GM21576 (cell line): Measurements from ENCODE around the gene HCLS1.

Experiments
- ATAC-seq: cut with Tn5 transposase; IDR thresholded peaks from one replicate; pipeline ENCODE4 v1.9.1; 2021; ENCODE audit warnings: mild to moderate bottlenecking, moderate library complexity; ENCODE audit not compliant: unreplicated experiment

HCLS1 gene

DNA sequence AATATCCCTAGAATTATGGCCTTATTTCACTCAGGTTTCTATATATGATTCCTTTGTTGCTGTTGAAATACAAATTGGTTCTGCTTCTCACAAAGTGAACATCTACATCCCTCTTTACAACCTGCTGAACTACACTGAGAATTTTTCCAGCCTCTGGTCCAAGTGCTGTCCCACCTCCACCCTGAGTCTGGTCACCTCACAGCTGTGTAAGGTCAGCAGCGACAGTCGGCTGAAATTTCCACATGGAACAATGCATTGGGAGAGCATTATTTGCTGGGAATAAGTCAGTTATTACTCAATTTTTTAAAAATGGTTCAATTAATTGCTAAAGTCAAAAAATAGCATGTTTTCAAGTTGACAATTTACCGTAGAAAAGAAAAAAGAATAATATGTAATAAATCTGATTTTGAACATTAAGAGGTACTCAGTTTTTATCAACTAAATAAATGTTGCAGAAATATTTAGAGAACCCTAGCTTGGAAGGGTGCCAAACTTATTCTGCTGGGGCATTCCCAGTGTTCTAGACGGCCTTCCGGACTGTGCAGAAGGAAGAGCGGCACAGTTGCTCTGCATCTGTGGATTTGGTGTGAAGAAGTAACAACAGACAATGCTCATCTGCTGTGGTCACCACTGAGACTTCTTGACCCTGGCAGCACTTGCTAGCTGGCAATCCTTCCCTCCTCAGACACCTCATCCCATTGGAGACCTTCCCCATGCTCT lies 1.8 kb downstream of the HCLS1 start:
- no peak for ATAC-seq

DNA sequence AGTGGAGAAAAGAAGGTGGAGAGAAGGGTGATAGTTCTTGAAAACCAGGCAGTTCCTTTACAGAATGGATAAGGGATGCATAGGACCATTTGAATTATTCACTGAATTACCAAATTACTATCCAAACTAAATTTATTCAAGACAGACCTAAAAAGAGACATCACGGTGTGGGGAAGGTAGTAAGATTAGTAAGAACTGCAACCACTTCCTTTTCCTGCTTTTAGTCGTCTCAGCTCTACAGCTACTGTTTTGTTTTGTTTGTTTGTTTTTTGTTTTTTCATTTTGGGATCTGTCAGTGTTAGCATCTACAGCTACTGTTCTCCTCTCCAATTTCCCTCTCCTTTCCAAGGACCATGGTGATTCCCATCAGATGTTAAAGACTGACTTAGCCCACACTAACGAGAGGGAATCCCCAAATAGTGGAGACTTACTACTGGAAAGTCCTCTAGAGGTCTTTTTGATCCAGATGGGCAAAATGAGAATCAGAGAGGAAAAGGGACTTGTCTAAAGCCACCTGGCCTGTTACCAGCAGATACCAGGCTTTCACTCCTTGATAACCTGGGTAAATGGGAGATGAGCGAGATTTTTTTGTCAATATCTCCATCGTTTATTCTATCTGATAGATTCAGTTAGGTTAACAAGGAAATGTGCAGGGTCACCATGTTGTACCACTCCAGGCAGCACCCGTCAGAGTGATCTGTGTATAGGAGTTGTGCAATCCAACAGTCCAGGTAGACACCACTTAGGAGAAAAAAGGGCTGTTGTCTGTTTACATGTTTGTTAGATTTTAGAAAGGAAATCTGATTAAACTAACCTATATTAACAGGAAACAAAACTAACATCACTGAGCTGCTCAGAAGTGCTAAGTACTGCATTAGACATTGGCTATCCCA lies 6.0 kb downstream of the HCLS1 start:
- ATAC-seq = peak; percentile 61

DNA sequence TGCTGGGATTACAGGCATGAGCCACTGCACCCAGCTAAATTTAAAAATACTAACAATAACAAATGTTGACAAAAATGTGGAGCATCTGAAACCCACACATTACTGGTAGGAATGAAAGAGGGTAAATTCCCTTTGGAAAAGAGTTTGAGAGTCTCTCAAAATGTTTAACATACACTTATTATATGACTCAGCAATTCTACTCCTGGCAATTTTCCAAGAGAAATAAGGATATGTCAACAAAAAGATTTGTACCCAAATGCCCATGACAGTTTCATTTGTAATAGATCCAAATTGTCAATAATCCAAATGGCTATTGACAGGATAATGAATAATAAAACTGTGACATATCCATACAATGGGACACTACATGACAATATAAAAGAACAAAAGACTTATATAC lies 9.0 kb downstream of the HCLS1 start:
- ATAC-seq = no peak

DNA sequence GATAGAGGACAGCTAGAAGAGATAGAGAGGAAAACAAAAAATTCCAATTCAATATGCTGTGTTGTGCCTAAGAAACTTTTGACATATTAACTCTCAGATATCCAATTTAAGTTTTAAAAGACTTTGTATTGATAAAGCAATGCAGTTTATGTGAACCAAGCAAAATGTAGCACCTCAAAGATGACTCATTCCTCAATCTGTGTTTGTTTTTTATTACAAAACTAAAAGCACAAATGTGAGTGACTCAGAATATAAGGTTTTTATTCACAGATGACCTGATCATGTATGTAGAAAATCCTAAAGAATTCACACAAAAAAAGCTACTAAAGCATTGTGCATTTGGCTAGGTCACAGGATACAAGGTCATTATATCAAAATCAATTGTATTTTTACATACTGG lies 11.1 kb downstream of the HCLS1 start:
- no peak for ATAC-seq

DNA sequence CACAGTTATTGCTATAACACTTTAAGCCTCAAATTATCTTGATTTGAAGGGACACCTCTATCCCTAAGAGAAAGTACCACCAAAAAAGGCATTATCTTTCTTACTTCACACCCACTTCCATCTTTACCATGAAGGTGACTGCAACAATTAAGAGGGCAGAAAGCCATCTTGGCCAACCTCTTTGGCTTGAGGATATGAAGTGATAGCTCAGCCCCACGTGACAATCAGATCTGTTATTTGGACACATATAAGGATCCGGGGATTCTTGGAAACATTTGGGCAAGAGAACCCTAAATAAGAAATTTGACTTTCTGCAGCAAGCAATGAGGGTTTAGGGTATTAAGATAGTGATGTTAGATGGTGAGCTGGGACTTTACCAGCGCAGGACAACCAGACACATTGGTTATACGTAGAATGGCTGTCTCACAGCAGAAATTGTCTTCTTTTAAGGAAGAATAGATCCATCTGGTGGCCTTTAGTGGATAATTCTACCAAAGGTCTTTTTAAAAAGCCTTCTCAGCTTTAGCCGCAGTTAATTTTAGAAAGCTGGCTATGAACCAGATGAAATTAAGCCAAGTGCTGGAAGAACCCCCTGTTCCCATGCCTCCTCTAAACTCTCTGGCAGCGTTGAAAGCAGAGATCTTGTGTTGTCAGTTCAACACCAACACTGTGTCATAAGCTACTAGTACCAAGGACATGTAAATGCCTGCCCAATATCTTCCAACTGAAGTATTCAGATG lies 12.3 kb downstream of the HCLS1 start:
- ATAC-seq = no peak

DNA sequence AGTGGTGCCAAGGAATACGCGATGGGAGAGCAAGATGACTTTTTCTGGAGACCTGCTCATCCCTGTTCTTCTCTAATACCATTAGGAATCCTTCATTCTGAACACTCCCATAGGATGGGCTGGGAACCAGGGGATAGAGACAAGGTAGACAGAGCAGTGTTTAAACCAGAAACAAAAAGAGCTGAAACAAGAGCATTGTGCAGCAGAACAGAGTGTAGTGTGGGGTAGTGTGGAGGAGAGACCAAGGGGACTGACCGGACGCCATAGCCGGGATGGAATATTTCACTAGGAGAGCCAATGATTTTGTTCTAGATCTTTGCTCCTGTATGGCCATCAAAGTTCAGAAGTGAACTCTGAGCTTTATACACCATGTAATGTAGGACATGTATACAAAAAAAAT lies 15.6 kb downstream of the HCLS1 start:
- ATAC-seq = no peak

DNA sequence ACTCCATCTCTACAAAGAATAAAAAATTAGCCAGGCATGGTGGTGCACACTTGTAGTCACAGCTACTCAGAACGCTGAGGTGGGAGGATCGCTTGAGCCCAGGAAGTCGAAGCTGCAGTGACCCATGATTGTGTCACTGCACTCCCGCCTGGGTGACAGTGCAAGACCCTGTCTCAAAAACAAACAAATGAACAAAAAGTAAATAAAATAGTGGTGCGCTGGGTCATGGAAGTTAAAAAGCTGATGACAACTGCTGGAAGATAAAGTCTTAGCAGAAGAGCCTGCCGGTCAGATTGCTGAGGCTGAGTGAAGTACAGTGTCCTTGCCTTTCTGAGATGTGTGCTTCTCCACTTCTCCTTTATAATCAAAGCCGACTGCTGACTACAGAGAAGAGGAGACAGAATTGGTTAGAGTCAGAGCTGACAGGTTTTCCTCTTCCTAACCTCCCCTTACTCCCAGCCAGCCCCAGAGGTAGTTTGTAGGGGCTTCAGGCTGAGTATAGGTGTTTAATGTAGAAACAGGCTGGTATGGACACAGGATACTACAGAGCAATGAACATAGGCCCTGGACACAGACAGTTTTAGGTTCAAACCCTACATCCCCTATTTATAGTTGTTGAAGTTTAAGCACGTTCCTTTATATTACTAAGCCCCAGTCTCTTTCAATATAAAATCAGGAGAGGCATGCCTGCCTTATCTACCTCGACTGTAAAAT lies 17.9 kb downstream of the HCLS1 start:
- no peak for ATAC-seq

DNA sequence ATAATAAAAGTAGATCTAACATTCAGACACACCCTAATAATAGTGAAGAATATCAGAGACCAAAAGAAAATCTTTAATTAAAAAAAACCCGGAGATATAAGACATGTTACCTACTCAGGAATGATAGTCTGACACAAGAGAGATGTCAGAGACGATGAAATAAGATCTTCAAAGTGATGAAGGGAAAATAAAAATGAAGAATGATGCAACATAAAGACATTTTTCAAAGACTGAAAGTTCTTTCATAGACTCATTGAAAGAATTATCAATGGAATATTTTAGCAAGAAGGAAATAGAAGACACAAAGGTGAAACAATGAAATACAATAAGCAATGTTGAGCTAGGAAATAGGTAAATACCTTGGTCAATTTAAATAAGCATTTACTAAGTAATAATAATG lies 19.6 kb downstream of the HCLS1 start:
- ATAC-seq = no peak

DNA sequence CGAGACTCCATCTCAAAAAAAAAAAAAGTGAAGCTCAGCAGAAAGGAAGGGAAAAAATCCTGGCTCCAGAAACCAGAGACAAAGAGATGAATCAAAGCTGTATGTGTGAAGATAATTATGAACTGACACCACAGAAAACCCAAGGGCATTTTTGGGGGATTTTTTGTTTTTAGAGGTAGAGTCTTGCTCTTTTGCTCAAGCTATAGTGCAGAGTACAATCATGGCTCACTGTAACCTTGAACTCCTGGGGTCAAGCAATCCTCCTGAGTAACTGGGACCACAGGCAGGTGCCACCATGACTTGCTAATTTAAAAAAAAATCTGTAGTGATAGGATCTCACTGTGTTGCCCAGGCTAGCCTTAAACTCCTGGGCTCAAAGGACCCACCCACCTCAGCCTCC lies 22.8 kb downstream of the HCLS1 start:
- ATAC-seq = no peak

DNA sequence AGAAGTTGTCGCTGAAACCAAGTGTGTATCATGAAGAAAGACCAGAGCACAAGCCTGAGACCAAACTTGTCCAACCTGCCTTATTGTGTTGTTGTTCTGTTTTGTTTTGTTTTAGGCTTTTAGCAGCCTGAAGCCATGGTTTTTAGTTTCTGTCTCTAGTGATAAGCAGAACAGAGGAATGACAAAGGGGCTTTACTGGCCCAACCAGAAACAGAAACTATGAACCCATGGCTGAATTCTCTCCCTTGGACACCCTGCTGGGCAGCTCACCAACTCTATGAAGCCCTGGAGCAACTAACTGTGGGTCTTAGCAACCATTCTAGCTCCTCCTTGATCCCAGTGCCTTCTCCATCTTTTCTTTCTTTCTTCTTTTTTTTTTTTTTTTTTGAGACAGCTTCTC lies 30.3 kb downstream of the HCLS1 start:
- no peak for ATAC-seq

DNA sequence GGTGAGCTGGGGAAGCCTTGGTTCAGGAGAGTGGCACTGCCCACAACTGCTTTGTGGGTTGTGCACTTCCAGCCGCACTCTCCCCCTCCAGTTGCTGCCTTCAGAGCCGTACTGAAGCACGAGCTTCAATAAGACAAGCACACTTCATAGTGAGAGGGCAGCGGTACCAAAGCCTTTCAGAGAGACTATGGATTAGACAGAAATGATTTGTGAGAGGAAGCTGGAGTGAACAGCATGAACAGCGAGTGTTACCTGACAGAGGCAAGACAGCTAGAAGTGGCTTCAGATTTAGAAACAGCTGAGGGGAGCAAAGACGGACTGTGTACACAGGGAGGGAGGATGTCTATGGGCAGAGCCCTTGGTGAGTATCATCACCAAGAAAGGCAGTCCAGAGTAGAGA lies 31.1 kb downstream of the HCLS1 start:
- no peak for ATAC-seq

DNA sequence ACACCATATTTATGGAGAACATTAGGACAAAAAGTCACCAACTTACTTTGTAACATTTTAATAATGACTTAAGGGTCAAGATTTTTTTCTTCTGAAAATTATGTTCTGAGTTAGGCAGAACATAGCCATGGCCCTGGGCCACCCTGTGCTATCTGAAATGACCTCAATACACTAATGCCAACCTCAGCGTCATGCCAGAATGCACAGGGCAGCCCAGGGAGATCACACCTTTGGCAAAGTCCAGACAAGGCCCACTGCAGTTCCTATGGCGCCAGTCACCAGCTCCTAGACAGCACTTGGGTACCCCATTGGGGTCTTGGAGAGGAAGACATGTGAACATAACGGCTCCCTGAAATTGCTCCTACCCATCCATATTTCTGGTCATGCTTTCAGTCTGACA lies 33.1 kb downstream of the HCLS1 start:
- ATAC-seq = no peak

DNA sequence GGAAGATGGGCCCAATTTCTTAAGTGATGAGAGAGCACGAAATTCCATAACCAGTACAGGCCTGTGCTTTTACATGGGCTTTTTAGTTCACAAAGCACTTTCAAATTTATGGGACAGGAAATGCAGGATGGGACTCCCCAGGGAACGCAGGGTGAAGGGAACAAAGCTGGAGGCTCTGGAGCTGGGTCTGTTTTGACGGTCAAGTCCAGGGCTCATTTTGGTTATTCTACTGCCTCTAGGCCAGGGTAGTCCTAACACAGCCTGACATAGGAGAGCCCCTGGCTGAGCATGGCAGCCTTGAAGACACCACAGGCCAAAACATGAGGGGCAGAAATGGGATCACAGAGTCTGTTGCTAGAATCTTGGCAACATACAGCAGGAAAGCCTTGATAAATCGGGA lies 33.5 kb downstream of the HCLS1 start:
- no peak for ATAC-seq

DNA sequence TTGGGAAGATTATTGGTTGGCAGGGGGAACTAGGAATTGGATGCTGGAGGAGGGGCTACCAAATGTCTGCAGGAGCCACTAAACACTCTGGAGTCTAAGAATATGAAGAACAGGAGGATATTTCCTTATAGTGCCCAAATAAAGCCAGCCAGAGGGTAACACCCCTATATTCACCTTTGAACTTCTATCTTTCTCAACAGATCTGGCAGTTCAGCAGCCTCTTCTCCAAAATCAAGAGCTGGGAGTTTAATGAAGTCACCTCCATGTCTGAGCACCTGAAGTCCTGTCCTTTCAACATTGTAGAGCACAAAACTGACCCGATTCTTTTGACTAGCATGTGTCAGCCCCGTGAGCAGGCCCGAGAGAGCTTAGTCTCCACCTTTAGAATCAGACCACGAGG lies 34.2 kb downstream of the HCLS1 start:
- ATAC-seq = no peak

DNA sequence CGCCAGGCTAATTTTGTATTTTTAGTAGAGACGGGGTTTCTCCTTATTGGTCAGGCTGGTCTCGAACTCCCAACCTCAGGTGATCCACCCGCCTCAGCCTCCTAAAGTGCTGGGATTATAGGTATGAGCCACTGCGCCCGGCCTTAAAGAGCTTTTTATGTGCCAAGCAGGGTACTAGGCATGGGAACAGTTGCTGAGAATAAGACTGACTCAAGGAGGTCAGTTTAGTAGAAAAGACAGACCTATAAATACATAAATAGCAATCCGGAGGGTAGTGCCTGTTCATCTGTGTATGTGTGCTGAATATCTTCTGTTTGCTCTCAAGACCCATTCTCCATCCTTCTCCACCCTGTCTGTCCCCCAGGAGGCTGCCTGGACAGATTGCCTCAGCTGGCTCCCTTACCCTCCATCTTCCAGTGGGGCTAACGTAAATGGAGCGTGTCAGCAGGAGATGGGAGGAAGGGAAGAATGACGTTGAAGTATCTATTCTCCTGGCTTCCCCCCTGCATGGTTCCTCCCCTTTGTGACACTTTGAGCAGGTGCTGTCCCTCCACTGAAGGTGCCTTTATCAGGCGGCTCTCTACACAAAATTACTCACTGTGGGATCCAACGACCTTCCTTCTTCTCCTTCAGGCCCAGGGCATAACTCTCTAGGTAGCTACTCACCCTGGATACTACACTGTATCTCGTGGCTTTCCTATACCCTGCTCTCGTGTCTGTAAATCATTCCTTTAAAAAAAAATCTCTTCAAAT lies 36.4 kb downstream of the HCLS1 start:
- ATAC-seq = no peak

DNA sequence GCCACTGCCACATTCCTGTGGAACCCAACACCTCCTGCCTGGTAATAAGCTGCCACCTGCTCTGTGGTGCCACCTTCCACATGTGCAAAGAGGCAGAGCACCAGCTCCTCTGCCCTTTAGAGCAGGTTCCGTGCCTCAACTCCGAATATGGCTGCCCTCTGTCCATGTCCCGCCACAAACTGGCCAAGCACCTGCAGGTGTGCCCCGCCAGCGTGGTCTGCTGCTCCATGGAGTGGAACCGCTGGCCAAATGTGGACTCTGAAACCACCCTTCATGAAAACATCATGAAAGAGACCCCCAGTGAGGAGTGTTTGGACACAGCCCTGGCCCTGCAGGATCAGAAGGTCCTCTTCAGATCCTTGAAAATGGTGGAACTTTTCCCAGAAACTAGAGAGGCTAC lies 39.2 kb downstream of the HCLS1 start:
- no peak for ATAC-seq

DNA sequence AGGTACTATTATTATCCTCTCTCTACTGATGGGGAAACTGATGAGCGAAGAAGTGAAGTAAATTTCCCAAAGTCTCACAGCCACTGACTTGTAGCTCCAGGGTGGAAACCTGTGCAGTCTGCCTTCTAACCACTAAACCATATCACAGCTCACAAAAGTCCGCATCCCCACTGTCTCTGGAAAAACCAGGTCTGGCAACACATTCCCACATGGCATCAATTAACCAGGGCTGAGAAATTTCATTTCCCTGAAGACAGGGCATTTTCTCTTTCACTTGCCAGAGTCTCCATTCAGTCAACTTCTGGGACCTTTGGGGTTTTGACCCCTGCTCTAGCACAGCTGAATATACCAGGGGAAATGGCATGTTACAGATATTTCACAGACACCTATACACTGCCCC lies 41.0 kb downstream of the HCLS1 start:
- ATAC-seq = no peak

DNA sequence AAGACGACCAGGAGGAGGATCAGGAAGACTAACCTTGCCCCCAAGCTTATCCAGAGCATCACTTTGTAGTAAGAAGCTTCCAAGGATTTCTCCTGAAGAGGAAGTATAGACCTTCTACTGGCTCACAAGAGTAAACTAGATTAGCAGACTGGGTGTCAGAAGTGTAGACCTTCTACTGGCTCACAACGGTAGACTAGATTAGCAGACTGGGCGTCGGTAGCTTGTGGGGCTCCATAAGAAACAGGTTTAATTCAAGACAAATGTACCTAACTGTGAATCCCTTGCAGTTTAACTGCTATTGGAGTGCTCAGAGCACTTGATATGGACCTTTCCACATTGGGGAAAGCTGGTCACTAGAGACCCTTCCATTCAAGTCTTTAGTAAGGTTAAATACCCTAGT lies 54.6 kb downstream of the HCLS1 start:
- no peak for ATAC-seq

DNA sequence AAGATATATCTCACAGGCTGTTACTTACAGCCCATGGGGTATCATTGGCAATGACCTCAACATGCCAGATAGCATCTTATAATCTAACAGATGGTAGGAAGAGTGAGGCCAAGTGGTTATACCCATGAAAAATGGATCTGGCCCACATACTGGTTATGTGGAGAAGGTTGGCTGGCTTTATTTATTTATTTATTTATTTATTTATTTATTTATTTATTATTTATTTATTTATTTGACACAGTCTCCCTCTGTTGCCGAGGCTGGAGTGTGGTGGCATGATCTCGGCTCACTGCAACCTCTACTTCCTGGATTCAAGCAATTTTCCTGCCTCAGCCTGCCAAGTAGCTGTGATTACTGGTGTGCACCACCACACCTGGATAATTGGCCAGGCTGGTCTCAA lies 55.9 kb downstream of the HCLS1 start:
- ATAC-seq = no peak

DNA sequence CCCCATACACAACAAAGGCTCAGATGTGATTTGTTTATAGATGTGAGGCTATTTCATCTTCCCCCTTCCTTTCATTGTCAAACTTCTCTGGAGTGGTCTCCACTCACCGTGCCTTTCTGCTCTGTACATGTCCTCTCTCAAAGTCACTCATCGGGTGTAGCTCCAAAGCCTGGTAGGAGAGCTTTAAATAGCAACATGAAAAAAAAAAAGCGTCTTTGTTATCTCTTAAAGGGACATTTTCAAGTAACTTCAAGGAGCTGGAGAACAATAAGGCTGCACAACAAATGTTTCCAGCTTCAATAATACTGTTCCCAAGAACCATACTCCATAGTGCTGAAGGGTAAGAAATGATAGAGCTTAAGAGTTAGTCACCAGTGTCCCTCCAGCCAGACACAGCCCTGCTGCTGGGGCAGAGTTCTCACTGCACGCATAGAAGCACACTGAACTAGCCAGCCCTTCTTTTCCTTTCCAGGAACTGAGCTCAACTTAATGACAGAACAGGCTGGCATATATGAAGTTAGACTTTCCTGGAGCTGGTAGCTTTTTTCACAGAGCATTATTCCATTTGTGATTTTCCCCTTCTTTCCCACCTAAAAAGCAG lies 59.4 kb downstream of the HCLS1 start:
- ATAC-seq = no peak
